Sigmoid colon (tissue), 7 donors: ENCODE data around the gene OBI1. TPM values are rescaled to one million over a fixed set of nuclear protein-coding genes. Genes with fewer than 3 reads are reported as not detected.

Source experiments
- DNase-seq: peaks from one replicate; pipeline ENCODE4 v3.0.0-alpha.2; 2019
- H3K27ac ChIP-seq, 4 donors: fragments of 200-600 bp; sonication (generic); one replicate each; pipeline ENCODE4 v1.5.1; 2016 to 2019; ENCODE audit warnings: mild to moderate bottlenecking in 1 of 4
- H3K27me3 ChIP-seq, 3 donors: fragments of 200-600 bp; sonication (generic); one replicate each; pipeline ENCODE4 v1.5.1; 2019; ENCODE audit warnings: mild to moderate bottlenecking in 1 of 3
- H3K36me3 ChIP-seq, 4 donors: fragments of 200-600 bp; sonication (generic); one replicate each; pipeline ENCODE4 v1.5.1; 2016 to 2019
- H3K4me1 ChIP-seq, 4 donors: fragments of 200-600 bp; sonication (generic); one replicate each; pipeline ENCODE4 v1.5.1; 2017 to 2019
- H3K4me3 ChIP-seq, 4 donors: fragments of 200-600 bp; sonication (generic); one replicate each; pipeline ENCODE4 v1.5.1; 2017 to 2019; ENCODE audit warnings: mild to moderate bottlenecking in 2 of 4, moderate library complexity in 1 of 4
- H3K9me3 ChIP-seq, 4 donors: fragments of 200-600 bp in 3 of 4; sonication (generic) in 3 of 4; one replicate each; pipeline versions ENCODE4 v1.5.1 to v1.6.1; 2013 to 2019
- CTCF ChIP-seq, 4 experiments: fragments of 450-650 bp in 3 of 4; fragments of 200-600 bp in 1 of 4; IDR thresholded peaks; one replicate each; pipeline ENCODE4 v1.5.1; 2016 to 2019; ENCODE audit warnings: antibody characterized with exemption in 4 of 4, mild to moderate bottlenecking in 3 of 4, moderate library complexity in 2 of 4
- EP300 ChIP-seq, 4 donors: sonication (generic); formaldehyde crosslinking; IDR thresholded peaks; one replicate each; pipeline ENCODE4 v1.6.1; 2017; ENCODE audit warnings: antibody characterized with exemption in 4 of 4
- POLR2A ChIP-seq, 2 donors: fragments of 450-650 bp; IDR thresholded peaks; one replicate each; pipeline ENCODE4 v1.6.1; 2016; ENCODE audit warnings: antibody characterized with exemption in 2 of 2, mild to moderate bottlenecking in 2 of 2, moderate library complexity in 2 of 2
- POLR2AphosphoS5 ChIP-seq, 4 donors: sonication (generic); formaldehyde crosslinking; IDR thresholded peaks; one replicate each; pipeline ENCODE4 v1.6.1; 2017; ENCODE audit warnings: antibody characterized with exemption in 4 of 4
- WGBS, 2 donors: extraction: QIAGEN DNeasy Blood & Tissue Kit; methylation state at CpG; one replicate each; pipeline ENCODE4 v1.1.7; 2013; 5-methylcytosine and 5-hydroxymethylcytosine counted together
- intact Hi-C: fragments of 100-400 bp; cut with DNase I; formaldehyde crosslinking; loops from one replicate; pipeline ENCODE4 v1.15.1; 2023
- polyA plus RNA-seq, 3 donors: library from polyadenylated mRNA; stranded (reverse); fragments of 200-250 nt; gene quantifications; one replicate each; pipeline ENCODE4 v1.2.3, GENCODE V29; 2013
- total RNA-seq, 4 donors: library from RNA; depleted of rRNA; stranded (reverse); fragments of >200 nt; gene quantifications; one replicate each; pipeline ENCODE4 v1.1.0, GENCODE V29; 2016
- donor health status: healthy with polysubstance abuse.
- donor health status: Bipolar disorder and iron deficiency.
- donor health status: healthy.

The OBI1 gene
- total and polyA plus RNA-seq, 7 donors, result 2.1 to 13.6 (median 9.1) TPM

- WGBS, 2 donors, result 9 to 14% methylated on average over 5 of the region's 5 CpGs
- no peak overlapping the region for H3K4me3 ChIP-seq
- peaks cover 84 to 97% (median 95%) of the 10 kb centered on the region in 3 donors for H3K27me3 ChIP-seq
- intact Hi-C loops, result no loop called here
- H3K36me3 ChIP-seq, result no peaks in the 10 kb centered on the region
- H3K9me3 ChIP-seq, result no peaks in the 10 kb centered on the region
- H3K4me1 ChIP-seq, result peaks cover 0 to 48% (median 38%) of the 10 kb centered on the region in 4 donors
- TF ChIP-seq EP300 (IDR thresholded peaks at IDR 0.05) (no peak), POLR2AphosphoS5 (IDR thresholded peaks at IDR 0.05) (peak in 1 of 4 donors; percentile 18), POLR2A (IDR thresholded peaks at IDR 0.05) (no peak), CTCF (IDR thresholded peaks at IDR 0.05) (no peak)
- no peak overlapping the region for H3K27ac ChIP-seq
- DNase-seq, result no peak
Observed at GRCh38 chr13:78598966-78599644, 59.9 kb downstream of the OBI1 start.

- Histone ChIP-seq H3K4me3 (no peak overlapping the region), H3K27ac (no peak overlapping the region), H3K9me3 (no peaks in the 10 kb centered on the region), H3K4me1 (peaks cover 0 to 42% (median 32%) of the 10 kb centered on the region in 4 donors), H3K27me3 (peaks cover 82 to 97% (median 95%) of the 10 kb centered on the region in 3 donors), H3K36me3 (no peaks in the 10 kb centered on the region)
- TF ChIP-seq EP300 (IDR thresholded peaks at IDR 0.05) (no peak), POLR2AphosphoS5 (IDR thresholded peaks at IDR 0.05) (peak in 1 of 4 donors; percentile 3)
- 13 to 16% methylated on average over 3 of the region's 3 CpGs for WGBS, 2 donors
- DNase-seq, result no peak
- intact Hi-C loops, result no loop called here
Observed at GRCh38 chr13:78598116-78598781, 60.7 kb downstream of the OBI1 start.

- no peak for DNase-seq
- TF ChIP-seq POLR2AphosphoS5 (IDR thresholded peaks at IDR 0.05) (no peak), CTCF (IDR thresholded peaks at IDR 0.05) (no peak), POLR2A (IDR thresholded peaks at IDR 0.05) (no peak), EP300 (IDR thresholded peaks at IDR 0.05) (no peak)
- intact Hi-C loops, result no loop called here
- peaks cover 82 to 97% (median 95%) of the 10 kb centered on the region in 3 donors for H3K27me3 ChIP-seq
- peaks cover 0 to 36% (median 25%) of the 10 kb centered on the region in 4 donors for H3K4me1 ChIP-seq
- H3K4me3 ChIP-seq, result no peak overlapping the region
- no peak overlapping the region for H3K27ac ChIP-seq
- 12 to 23% methylated on average over 7 of the region's 7 CpGs for WGBS, 2 donors
- H3K36me3 ChIP-seq, result no peaks in the 10 kb centered on the region
- no peaks in the 10 kb centered on the region for H3K9me3 ChIP-seq
Observed at GRCh38 chr13:78597602-78597932, 61.4 kb downstream of the OBI1 start.

GRCh38 chr13:78596736-78597601, 62.0 kb downstream of the OBI1 start:
- TF ChIP-seq POLR2AphosphoS5 (IDR thresholded peaks at IDR 0.05) (no peak), POLR2A (IDR thresholded peaks at IDR 0.05) (no peak), CTCF (IDR thresholded peaks at IDR 0.05) (no peak), EP300 (IDR thresholded peaks at IDR 0.05) (no peak)
- Histone ChIP-seq H3K27ac (no peak overlapping the region), H3K4me1 (peaks cover 0 to 32% (median 21%) of the 10 kb centered on the region in 4 donors), H3K4me3 (no peak overlapping the region), H3K27me3 (peaks cover 80 to 98% (median 97%) of the 10 kb centered on the region in 3 donors), H3K9me3 (no peaks in the 10 kb centered on the region), H3K36me3 (no peaks in the 10 kb centered on the region)
- intact Hi-C loops, result no loop called here
- WGBS, 2 donors, result 6 to 7% methylated on average over 50 of the region's 50 CpGs
- no peak for DNase-seq

GRCh38 chr13:78596399-78596735, 62.6 kb downstream of the OBI1 start:
- Histone ChIP-seq H3K4me3 (peak overlapping the region in 2 of 4 donors; percentile 9 to 16), H3K4me1 (peaks cover 0 to 28% (median 18%) of the 10 kb centered on the region in 4 donors), H3K27me3 (peaks cover 77 to 100% (median 99%) of the 10 kb centered on the region in 3 donors), H3K36me3 (no peaks in the 10 kb centered on the region), H3K27ac (no peak overlapping the region), H3K9me3 (no peaks in the 10 kb centered on the region)
- intact Hi-C loops, result no loop called here
- no peak for DNase-seq
- TF ChIP-seq EP300 (IDR thresholded peaks at IDR 0.05), result no peak
- TF ChIP-seq CTCF (IDR thresholded peaks at IDR 0.05), result no peak
- TF ChIP-seq POLR2A (IDR thresholded peaks at IDR 0.05), result no peak
- TF ChIP-seq POLR2AphosphoS5 (IDR thresholded peaks at IDR 0.05), result no peak
- 3 to 6% methylated on average over 22 of the region's 22 CpGs for WGBS, 2 donors
